H9 (cell line): ENCODE data around the gene NOL9. TPM values are rescaled to one million over a fixed set of nuclear protein-coding genes. Genes with fewer than 3 reads are reported as not detected.

Source experiments
- DNase-seq: peaks from one replicate; pipeline ENCODE4 v3.0.0-alpha.2; 2017
- H2AFZ ChIP-seq: one replicate; pipeline ENCODE4 v1.6.1; 2013; ENCODE audit warnings: mild to moderate bottlenecking, low read length, control low read depth, moderate library complexity
- H2AK5ac ChIP-seq: 2 replicates; pipeline ENCODE4 v1.6.1; 2013; ENCODE audit warnings: low read length, control low read depth, mixed read lengths; ENCODE audit not compliant: insufficient read length
- H2BK120ac ChIP-seq: one replicate; pipeline ENCODE4 v1.6.1; 2013; ENCODE audit warnings: low read depth, mild to moderate bottlenecking, low read length, control low read depth, inconsistent platforms; ENCODE audit not compliant: poor library complexity, severe bottlenecking
- H2BK12ac ChIP-seq: 2 replicates; pipeline ENCODE4 v1.6.1; 2013; ENCODE audit warnings: low read length, control low read depth, mixed read lengths, low read depth; ENCODE audit not compliant: insufficient read length
- H2BK15ac ChIP-seq: 2 replicates; pipeline ENCODE4 v1.6.1; 2013; ENCODE audit warnings: low read depth, low read length, control low read depth
- H2BK20ac ChIP-seq: one replicate; pipeline ENCODE4 v1.6.1; 2013; ENCODE audit warnings: low read depth, mild to moderate bottlenecking, low read length, control low read depth, inconsistent platforms; ENCODE audit not compliant: poor library complexity, severe bottlenecking
- H2BK5ac ChIP-seq: 2 replicates; pipeline ENCODE4 v1.6.1; 2013; ENCODE audit warnings: low read length, control low read depth, mixed read lengths; ENCODE audit not compliant: insufficient read length
- H3K14ac ChIP-seq: 2 replicates; pipeline ENCODE4 v1.6.1; 2013; ENCODE audit warnings: low read length, control low read depth; ENCODE audit not compliant: insufficient read depth
- H3K18ac ChIP-seq: 2 replicates; pipeline ENCODE4 v1.6.1; 2013; ENCODE audit warnings: low read depth, mild to moderate bottlenecking, mixed read lengths, low read length, control low read depth; ENCODE audit not compliant: insufficient read length
- H3K23ac ChIP-seq: 2 replicates; pipeline ENCODE4 v1.6.1; 2013; ENCODE audit warnings: low read length, control low read depth, mixed read lengths, low read depth; ENCODE audit not compliant: insufficient read length
- H3K23me2 ChIP-seq: 2 replicates; pipeline ENCODE4 v1.6.1; 2013; ENCODE audit warnings: low read depth, mild to moderate bottlenecking, mixed read lengths, low read length, control low read depth; ENCODE audit not compliant: insufficient read length, poor library complexity, severe bottlenecking
- H3K27ac ChIP-seq: 2 replicates; pipeline ENCODE4 v1.5.1; 2013; ENCODE audit warnings: low read length, control low read depth, mixed read lengths, low read depth; ENCODE audit not compliant: insufficient read length
- H3K27me3 ChIP-seq: 2 replicates; pipeline ENCODE4 v1.6.1; 2013; ENCODE audit warnings: low read length, control low read depth, inconsistent platforms; ENCODE audit not compliant: insufficient read depth
- H3K4ac ChIP-seq: 2 replicates; pipeline ENCODE4 v1.6.1; 2013; ENCODE audit warnings: low read depth, mild to moderate bottlenecking, control low read depth, inconsistent platforms, low read length, moderate library complexity
- H3K4me1 ChIP-seq: 2 replicates; pipeline ENCODE4 v1.6.1; 2013; ENCODE audit warnings: low read length, control low read depth, inconsistent platforms; ENCODE audit not compliant: insufficient read depth
- H3K4me2 ChIP-seq: 2 replicates; pipeline ENCODE4 v1.6.1; 2013; ENCODE audit warnings: low read length, control low read depth, mixed read lengths; ENCODE audit not compliant: insufficient read length, insufficient read depth
- H3K56ac ChIP-seq: 2 replicates; pipeline ENCODE4 v1.6.1; 2013; ENCODE audit warnings: low read depth, mild to moderate bottlenecking, mixed read lengths, low read length, control low read depth; ENCODE audit not compliant: insufficient read length
- H3K79me1 ChIP-seq: 2 replicates; pipeline ENCODE4 v1.6.1; 2013; ENCODE audit warnings: low read depth, mild to moderate bottlenecking, moderate library complexity, low read length, control low read depth, inconsistent platforms; ENCODE audit not compliant: insufficient read depth, poor library complexity, severe bottlenecking
- H3K79me2 ChIP-seq: 2 replicates; pipeline ENCODE4 v1.6.1; 2013; ENCODE audit warnings: low read length, control low read depth, inconsistent platforms; ENCODE audit not compliant: insufficient read depth
- H3K9ac ChIP-seq: 2 replicates; pipeline ENCODE4 v1.6.1; 2013; ENCODE audit warnings: low read length, control low read depth, mixed read lengths; ENCODE audit not compliant: insufficient read length; ENCODE audit errors: extremely low read depth
- H3K9me3 ChIP-seq: one replicate; pipeline ENCODE4 v1.6.1; 2013; ENCODE audit warnings: low read depth, low read length, inconsistent platforms; ENCODE audit not compliant: control insufficient read depth
- H3T11ph ChIP-seq: one replicate; pipeline ENCODE4 v1.6.1; 2013; ENCODE audit warnings: mild to moderate bottlenecking, low read length, control low read depth, inconsistent platforms
- H4K20me1 ChIP-seq: one replicate; pipeline ENCODE4 v1.6.1; 2013; ENCODE audit not compliant: control insufficient read depth, insufficient read length, insufficient read depth
- H4K5ac ChIP-seq: 2 replicates; pipeline ENCODE4 v1.6.1; 2013; ENCODE audit warnings: low read depth, mild to moderate bottlenecking, mixed read lengths, low read length, control low read depth; ENCODE audit not compliant: insufficient read length
- H4K8ac ChIP-seq: replicated peaks from 2 replicates; pipeline ENCODE4 v1.6.1; 2013; ENCODE audit warnings: low read length, control low read depth, mixed read lengths, low read depth; ENCODE audit not compliant: insufficient read length
- H4K91ac ChIP-seq: 2 replicates; pipeline ENCODE4 v1.6.1; 2013; ENCODE audit warnings: low read depth, mild to moderate bottlenecking, moderate library complexity, mixed read lengths, low read length, control low read depth; ENCODE audit not compliant: insufficient read length
- H3K27ac Mint-ChIP-seq, 3 experiments: 2 replicates in 2 of 3; 3 replicates in 1 of 3; pipeline ENCODE4 v1.8.0; 2020 to 2021; ENCODE audit warnings: mixed read lengths in 3 of 3, mild to moderate bottlenecking in 1 of 3, moderate library complexity in 1 of 3
- H3K27me3 Mint-ChIP-seq: 2 replicates; pipeline ENCODE4 v1.8.0; 2021; ENCODE audit warnings: low read depth, mild to moderate bottlenecking, moderate library complexity, mixed read lengths
- H3K36me3 Mint-ChIP-seq, 3 experiments: 2 replicates in 2 of 3; 3 replicates in 1 of 3; pipeline ENCODE4 v1.8.0; 2020 to 2021; ENCODE audit warnings: low read depth in 3 of 3, mixed read lengths in 3 of 3; ENCODE audit not compliant: insufficient read depth in 1 of 3
- H3K4me1 Mint-ChIP-seq, 2 experiments: 2 replicates each; pipeline ENCODE4 v1.8.0; 2020; ENCODE audit warnings: mixed read lengths in 2 of 2
- H3K4me3 Mint-ChIP-seq, 2 experiments: 2 replicates in 1 of 2; 3 replicates in 1 of 2; pipeline ENCODE4 v1.8.0; 2020 to 2021; ENCODE audit warnings: mild to moderate bottlenecking in 2 of 2, mixed read lengths in 2 of 2, moderate library complexity in 1 of 2
- H3K9me3 Mint-ChIP-seq, 2 experiments: 2 replicates in 1 of 2; 3 replicates in 1 of 2; pipeline ENCODE4 v1.8.0; 2020; ENCODE audit warnings: mild to moderate bottlenecking in 2 of 2, mixed read lengths in 2 of 2, moderate library complexity in 1 of 2
- WGBS: extraction: QIAGEN DNeasy Blood & Tissue Kit; methylation state at CpG from one replicate; pipeline ENCODE4 v1.1.7; 2013; ENCODE audit warnings: missing lambda C conversion rate, low lambda C conversion rate, mixed read lengths; ENCODE audit not compliant: insufficient read length; ENCODE audit errors: extremely low coverage; 5-methylcytosine and 5-hydroxymethylcytosine counted together
- total RNA-seq: library from RNA; stranded (reverse); gene quantifications from 2 replicates; pipeline ENCODE4 v1.2.1, GENCODE V29; 2021
- TF ChIP-seq, protein P1 (sequence below): fragments of 200-600 bp; sonication (generic); conservative IDR thresholded peaks from 3 replicates; pipeline ENCODE4 v1.8.0; 2021; ENCODE audit warnings: antibody characterized with exemption, mild to moderate bottlenecking

The NOL9 gene
- total RNA-seq, 1 experiment from 2014 or later = 50.4 TPM

DNA sequence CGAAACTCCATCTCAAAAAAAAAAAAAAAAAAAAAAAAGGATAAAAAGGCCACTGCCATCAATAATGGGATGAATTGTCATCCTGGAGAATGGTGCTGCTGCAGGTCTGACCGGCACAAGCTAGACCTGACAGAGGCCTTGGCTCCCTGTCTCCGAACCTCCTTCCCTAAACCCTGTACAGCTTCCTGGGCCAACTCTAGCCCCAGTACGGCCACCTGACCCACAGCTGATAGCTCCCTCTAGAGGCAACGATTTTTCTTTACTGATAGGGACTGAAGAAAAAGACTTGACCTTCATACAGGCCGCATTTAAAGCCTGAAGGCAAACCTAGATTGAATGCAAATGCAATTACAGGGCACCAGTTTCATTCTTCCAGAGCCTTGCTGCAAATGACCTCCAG lies 30.7 kb downstream of the NOL9 start:
- H4K5ac ChIP-seq = no peak overlapping the region
- TF ChIP-seq, protein P1, sequence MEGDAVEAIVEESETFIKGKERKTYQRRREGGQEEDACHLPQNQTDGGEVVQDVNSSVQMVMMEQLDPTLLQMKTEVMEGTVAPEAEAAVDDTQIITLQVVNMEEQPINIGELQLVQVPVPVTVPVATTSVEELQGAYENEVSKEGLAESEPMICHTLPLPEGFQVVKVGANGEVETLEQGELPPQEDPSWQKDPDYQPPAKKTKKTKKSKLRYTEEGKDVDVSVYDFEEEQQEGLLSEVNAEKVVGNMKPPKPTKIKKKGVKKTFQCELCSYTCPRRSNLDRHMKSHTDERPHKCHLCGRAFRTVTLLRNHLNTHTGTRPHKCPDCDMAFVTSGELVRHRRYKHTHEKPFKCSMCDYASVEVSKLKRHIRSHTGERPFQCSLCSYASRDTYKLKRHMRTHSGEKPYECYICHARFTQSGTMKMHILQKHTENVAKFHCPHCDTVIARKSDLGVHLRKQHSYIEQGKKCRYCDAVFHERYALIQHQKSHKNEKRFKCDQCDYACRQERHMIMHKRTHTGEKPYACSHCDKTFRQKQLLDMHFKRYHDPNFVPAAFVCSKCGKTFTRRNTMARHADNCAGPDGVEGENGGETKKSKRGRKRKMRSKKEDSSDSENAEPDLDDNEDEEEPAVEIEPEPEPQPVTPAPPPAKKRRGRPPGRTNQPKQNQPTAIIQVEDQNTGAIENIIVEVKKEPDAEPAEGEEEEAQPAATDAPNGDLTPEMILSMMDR = peak; percentile 82
- H3K14ac ChIP-seq = no peak overlapping the region
- H3K4me2 ChIP-seq = no peak overlapping the region
- H3K79me1 ChIP-seq = no peaks in the 10 kb centered on the region
- H3K4ac ChIP-seq = no peak overlapping the region
- H3K36me3 Mint-ChIP-seq = peaks cover 19 to 40% (median 33%) of the 10 kb centered on the region in 3 experiments; a peak in 6 of 7 replicates
- H3K56ac ChIP-seq = no peak overlapping the region
- no peak overlapping the region for H3K9ac ChIP-seq
- no peak overlapping the region for H2AK5ac ChIP-seq
- H3K27ac ChIP-seq = no peak overlapping the region
- no peak overlapping the region for H3K18ac ChIP-seq
- H3K23ac ChIP-seq = no peak overlapping the region
- peak overlapping the region in 1 of 3 experiments; percentile 84; a peak in 4 of 7 replicates for H3K27ac Mint-ChIP-seq
- no peaks in the 10 kb centered on the region for H3K23me2 ChIP-seq
- H4K20me1 ChIP-seq = no peaks in the 10 kb centered on the region
- H2BK120ac ChIP-seq = no peak overlapping the region
- peaks cover 27 to 28% of the 10 kb centered on the region in 2 experiments for H3K4me1 Mint-ChIP-seq
- H2BK15ac ChIP-seq = no peak overlapping the region
- no peak overlapping the region for H2BK5ac ChIP-seq
- H4K8ac ChIP-seq = no peak overlapping the region
- no peaks in the 10 kb centered on the region for H3K79me2 ChIP-seq
- H4K91ac ChIP-seq = no peak overlapping the region
- no peak overlapping the region for H2BK20ac ChIP-seq
- H3K27me3 Mint-ChIP-seq = no peaks in the 10 kb centered on the region
- no peak overlapping the region for H3T11ph ChIP-seq
- no peaks in the 10 kb centered on the region for H3K4me1 ChIP-seq
- WGBS = no CpG with 5 or more reads among the region's 6 CpGs
- H3K4me3 Mint-ChIP-seq = no peak overlapping the region
- no peaks in the 10 kb centered on the region for H3K27me3 ChIP-seq
- H3K9me3 Mint-ChIP-seq = no peaks in the 10 kb centered on the region
- no peak overlapping the region for H2BK12ac ChIP-seq
- H3K9me3 ChIP-seq = no peaks in the 10 kb centered on the region
- peak; percentile 70 for DNase-seq
- no peak overlapping the region for H2AFZ ChIP-seq
